Suppressor macrophage (primary cell): ENCODE data around the gene COG7.

Experiments
- DNase-seq, 4 experiments: peaks; one replicate each; pipeline ENCODE4 v3.0.0-alpha.2; 2020 to 2022

COG7 gene

DNA sequence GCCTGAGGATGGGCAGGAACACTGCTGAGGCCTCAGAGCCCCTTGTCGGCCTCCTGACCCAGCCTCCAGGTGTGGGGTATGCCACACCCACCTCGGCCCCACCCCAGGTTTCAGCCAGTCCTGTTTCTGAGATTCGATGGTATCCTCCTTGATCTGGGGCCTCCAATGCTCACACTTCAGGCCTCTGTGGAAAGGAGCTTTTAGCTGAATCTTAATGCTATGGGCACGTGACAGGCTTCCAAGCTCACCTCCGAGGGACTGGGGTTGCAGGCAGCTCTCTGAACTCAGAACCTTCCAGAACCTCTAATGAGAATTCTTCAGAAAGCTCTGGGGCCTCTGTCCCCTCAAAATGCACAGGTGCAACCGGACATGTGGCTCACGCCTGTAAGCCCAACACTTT, 96.0 kb downstream of the COG7 start:
- DNase-seq = no peak

DNA sequence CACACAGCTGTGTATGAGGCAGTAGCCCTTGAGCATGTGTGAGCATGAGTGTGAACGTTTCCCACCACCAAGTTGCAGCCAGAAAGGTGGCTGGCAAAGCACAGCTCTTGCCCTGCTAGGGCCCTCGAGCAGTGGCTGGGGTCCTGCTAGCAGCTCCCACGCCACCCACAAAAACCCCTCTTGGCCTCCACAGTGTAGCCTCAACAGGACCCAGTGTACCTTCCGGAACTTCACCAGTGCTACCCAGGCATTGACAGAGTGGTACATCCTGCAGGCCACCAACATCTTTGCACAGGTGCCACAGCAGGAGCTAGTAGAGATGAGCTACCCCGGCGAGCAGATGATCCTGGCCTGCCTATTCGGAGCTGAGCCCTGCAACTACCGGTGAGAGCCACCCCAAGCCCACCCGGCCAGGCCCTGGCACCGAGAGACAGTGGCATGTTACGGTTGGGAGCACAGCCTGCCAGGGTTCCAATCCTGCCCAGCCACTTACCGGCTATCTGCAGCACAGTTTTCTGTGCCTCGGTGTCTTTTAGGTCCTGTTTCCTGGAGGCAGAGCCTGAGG, 97.8 kb downstream of the COG7 start:
- DNase-seq = no peak

DNA sequence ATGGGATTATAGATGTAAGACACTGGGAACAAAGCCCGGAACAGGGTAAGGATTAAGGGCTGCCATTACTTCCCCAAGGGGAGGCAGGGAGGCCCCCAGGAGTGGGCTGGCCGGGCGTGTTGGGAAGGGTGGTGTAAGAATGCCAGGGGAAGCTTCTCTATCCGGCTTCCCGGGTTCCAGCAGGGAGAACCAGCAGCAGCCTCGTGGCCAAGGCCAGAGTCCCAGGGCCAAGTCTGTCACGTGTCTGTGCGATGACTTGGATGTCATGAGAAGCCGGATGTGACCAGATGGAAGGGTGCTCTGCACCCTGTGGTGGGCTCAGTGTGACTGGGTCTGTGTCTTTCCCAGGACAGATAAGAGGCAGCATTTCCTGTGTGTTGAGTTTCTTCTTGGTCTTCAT, 98.7 kb downstream of the COG7 start:
- no peak for DNase-seq

- no peak for DNase-seq
These were observed 99.5 kb downstream of the COG7 start for GRCh38 chr16:23353440-23353839.

GRCh38 chr16:23351360-23351759, 101.6 kb downstream of the COG7 start:
- DNase-seq = no peak

DNA sequence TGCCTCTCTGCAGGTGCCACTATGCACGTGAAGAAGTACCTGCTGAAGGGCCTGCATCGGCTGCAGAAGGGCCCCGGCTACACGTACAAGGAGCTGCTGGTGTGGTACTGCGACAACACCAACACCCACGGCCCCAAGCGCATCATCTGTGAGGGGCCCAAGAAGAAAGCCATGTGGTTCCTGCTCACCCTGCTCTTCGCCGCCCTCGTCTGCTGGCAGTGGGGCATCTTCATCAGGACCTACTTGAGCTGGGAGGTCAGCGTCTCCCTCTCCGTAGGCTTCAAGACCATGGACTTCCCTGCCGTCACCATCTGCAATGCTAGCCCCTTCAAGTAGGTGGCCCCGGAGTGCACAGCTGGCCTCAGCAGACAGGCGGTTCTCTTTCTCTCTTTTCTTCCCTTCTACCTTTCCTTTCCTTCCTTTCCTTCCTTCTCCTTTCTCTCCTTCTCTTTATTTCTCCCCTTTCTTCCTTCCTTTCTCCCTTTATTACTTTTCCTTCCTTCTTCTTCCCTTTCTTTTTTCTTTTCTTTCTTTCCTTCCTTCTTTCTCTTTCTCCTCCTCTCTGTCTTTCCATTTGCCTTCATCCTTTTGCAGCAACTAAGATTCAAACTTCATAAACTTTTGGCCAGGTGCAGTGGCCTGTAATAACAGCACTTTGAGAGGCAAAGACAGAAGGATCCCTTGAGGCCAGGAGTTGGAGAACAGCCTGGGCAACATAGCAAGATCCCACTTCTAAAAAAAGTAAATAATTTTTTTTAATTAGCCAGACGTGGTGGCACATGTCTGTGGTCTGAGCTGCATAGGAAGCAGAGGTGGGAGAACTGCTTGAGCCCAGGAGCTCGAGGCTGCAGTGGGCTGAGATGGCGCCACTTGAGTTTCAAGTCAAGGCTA, 104.2 kb downstream of the COG7 start:
- DNase-seq = peak in 1 of 4 experiments; percentile 1

GRCh38 chr16:23345237-23345636, 107.8 kb downstream of the COG7 start:
- DNase-seq = no peak

- DNase-seq = no peak
These were observed 109.1 kb downstream of the COG7 start for GRCh38 chr16:23343643-23344612.

- DNase-seq = no peak
These were observed 110.8 kb downstream of the COG7 start for GRCh38 chr16:23342083-23342640.

DNA sequence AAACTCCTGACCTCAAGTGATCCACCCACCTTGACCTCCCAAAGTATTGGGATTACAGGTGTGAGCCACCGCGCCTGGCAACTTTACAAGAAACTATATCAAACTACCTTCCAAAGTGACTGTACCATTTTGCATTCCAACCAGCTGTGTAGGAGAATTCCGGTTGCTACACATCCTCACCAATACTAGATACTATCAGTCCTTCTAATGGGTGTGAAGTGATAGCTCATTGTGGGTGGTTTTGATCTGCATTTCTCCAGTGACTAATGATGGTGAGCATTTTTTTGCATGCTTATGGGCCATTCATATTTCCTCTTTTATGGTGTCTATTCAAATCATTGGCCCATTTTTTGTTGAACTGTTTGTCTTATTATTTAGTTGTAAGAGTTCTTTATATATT, 113.2 kb downstream of the COG7 start:
- DNase-seq = no peak
